Activated CD8-positive, alpha-beta T cell treated with anti-CD3 and anti-CD28 coated beads, Interleukin-2, amount 10 ng/mL, durations not matched to agents 7 days and 5 days (primary cell): Measurements from ENCODE around the gene OR2AG2. TPM values are rescaled to one million over a fixed set of nuclear protein-coding genes. Genes with fewer than 3 reads are reported as not detected.
"Not testable (repeated sequence)": the region's sequence is repeated elsewhere in the genome, so short reads cannot be mapped to it uniquely, and the experiment has no call there.

Experiments
- ATAC-seq: fragments of 150-1000 bp; cut with Tn5 transposase; one replicate; pipeline ENCODE4 v1.10.0; 2021; ENCODE audit warnings: moderate library complexity
- CTCF ChIA-PET: fragments of 350-600 bp; sonication (Branson Sonifier 250); formaldehyde crosslinking; loops from one replicate; lab custom pipeline; 2021; ENCODE audit warnings: antibody characterized with exemption; lab: Charles Lee
- POLR2A ChIA-PET: fragments of 350-600 bp; sonication (Branson Sonifier 250); formaldehyde crosslinking; loops from one replicate; lab custom pipeline; 2021; ENCODE audit warnings: antibody characterized with exemption; lab: Charles Lee
- DNase-seq: peaks from one replicate; pipeline ENCODE4 v3.0.0-alpha.2; 2020
- H3K27ac Mint-ChIP-seq: one replicate; pipeline ENCODE4 v1.8.0; 2021; ENCODE audit warnings: mild to moderate bottlenecking, mixed read lengths
- H3K27me3 Mint-ChIP-seq: one replicate; pipeline ENCODE4 v1.8.0; 2021; ENCODE audit warnings: low read depth, mixed read lengths
- H3K36me3 Mint-ChIP-seq: one replicate; pipeline ENCODE4 v1.8.0; 2021; ENCODE audit warnings: low read depth, mixed read lengths
- H3K4me1 Mint-ChIP-seq: one replicate; pipeline ENCODE4 v1.8.0; 2021; ENCODE audit warnings: low read depth, mixed read lengths
- H3K4me3 Mint-ChIP-seq: one replicate; pipeline ENCODE4 v1.8.0; 2021; ENCODE audit warnings: mild to moderate bottlenecking, mixed read lengths
- H3K9me3 Mint-ChIP-seq: one replicate; pipeline ENCODE4 v1.8.0; 2022; ENCODE audit warnings: mixed read lengths; ENCODE audit not compliant: insufficient read depth
- total RNA-seq, 2 experiments: library from RNA; stranded (reverse); gene quantifications; one replicate each; pipeline ENCODE4 v1.2.3, GENCODE V29; 2021

Gene OR2AG2
- under 1 TPM; 0.08 to 0.23 TPM for total RNA-seq

- CTCF ChIA-PET = interaction anchor here (1.0 to 1.5 kb wide), 6 partner anchors 16 to 581 kb away, joined by 3 to 5 read pairs (median 3); no protein-coding TSS in a partner anchor
These were observed at the start of gene OR2AG2 for GRCh38 chr11:6771926-6772893. TSS of gene OR2AG2 (minus strand) at chr11:6771976. CDS start at chr11:6768957, 3,019 bp downstream.

GRCh38 chr11:6818967-6819366, 47.2 kb upstream of the OR2AG2 start:
- peaks cover 9% of the 10 kb centered on the region for H3K27me3 Mint-ChIP-seq
- no peaks in the 10 kb centered on the region for H3K36me3 Mint-ChIP-seq
- H3K9me3 Mint-ChIP-seq = no peaks in the 10 kb centered on the region
- H3K27ac Mint-ChIP-seq = no peak overlapping the region
- no peak overlapping the region for H3K4me3 Mint-ChIP-seq
- DNase-seq (no peak), ATAC-seq (no peak)
- ChIA-PET CTCF (no interaction called here), POLR2A (no interaction called here)
- H3K4me1 Mint-ChIP-seq = no peaks in the 10 kb centered on the region

More at GRCh38 chr11:6771926-6772893, at the start of gene OR2AG2:
- no peak within 1 kb of the TSS for H3K27ac Mint-ChIP-seq
- DNase-seq = no peak
- H3K9me3 Mint-ChIP-seq = no peaks in the 10 kb centered on the region
- no peaks in the 10 kb centered on the region for H3K36me3 Mint-ChIP-seq
- no peaks in the 10 kb centered on the region for H3K4me1 Mint-ChIP-seq
- ATAC-seq = no peak
- no peak within 1 kb of the TSS for H3K4me3 Mint-ChIP-seq
- POLR2A ChIA-PET = no interaction called here
- peaks cover 10% of the 10 kb centered on the region for H3K27me3 Mint-ChIP-seq

GRCh38 chr11:6817694-6818093, 45.9 kb upstream of the OR2AG2 start:
- Mint-ChIP-seq H3K4me3 (no peak overlapping the region), H3K9me3 (no peaks in the 10 kb centered on the region), H3K36me3 (no peaks in the 10 kb centered on the region), H3K27ac (no peak overlapping the region), H3K27me3 (peaks cover 13% of the 10 kb centered on the region), H3K4me1 (no peaks in the 10 kb centered on the region)
- DNase-seq (no peak), ATAC-seq (no peak)
- POLR2A ChIA-PET = no interaction called here
- CTCF ChIA-PET = no interaction called here

- no peak overlapping the region for H3K4me3 Mint-ChIP-seq
- CTCF ChIA-PET = interaction anchor here (1.8 kb wide), 1 partner anchor 19 kb away, joined by 7 read pairs; no protein-coding TSS in a partner anchor
- POLR2A ChIA-PET = no interaction called here
- H3K4me1 Mint-ChIP-seq = no peaks in the 10 kb centered on the region
- H3K9me3 Mint-ChIP-seq = no peaks in the 10 kb centered on the region
- H3K27me3 Mint-ChIP-seq = peaks cover 14% of the 10 kb centered on the region
- H3K36me3 Mint-ChIP-seq = no peaks in the 10 kb centered on the region
- H3K27ac Mint-ChIP-seq = no peak overlapping the region
- no peak for ATAC-seq
- DNase-seq = no peak
These were observed 41.9 kb upstream of the OR2AG2 start for GRCh38 chr11:6813656-6814055.

- POLR2A ChIA-PET = interaction anchor here (0.6 kb wide), 1 partner anchor 406 kb away, joined by 3 read pairs; no protein-coding TSS in a partner anchor
- peaks cover 22% of the 10 kb centered on the region for H3K27me3 Mint-ChIP-seq
- H3K36me3 Mint-ChIP-seq = no peaks in the 10 kb centered on the region
- CTCF ChIA-PET = interaction anchor here (0.5 to 1.8 kb wide), 28 partner anchors 9 to 467 kb away, joined by 3 to 12 read pairs (median 4); partner anchors contain the start of genes OR10A2, OR2AG1 and OR2AG2
- H3K4me1 Mint-ChIP-seq = no peaks in the 10 kb centered on the region
- H3K9me3 Mint-ChIP-seq = no peaks in the 10 kb centered on the region
- no peak overlapping the region for H3K27ac Mint-ChIP-seq
- DNase-seq (peak; percentile 47), ATAC-seq (peak; percentile 74)
- no peak overlapping the region for H3K4me3 Mint-ChIP-seq
These were observed 40.7 kb upstream of the OR2AG2 start for GRCh38 chr11:6812390-6813005.

- not testable (repeated sequence) for H3K36me3 Mint-ChIP-seq, H3K9me3 Mint-ChIP-seq
These were observed 29.3 kb upstream of the OR2AG2 start for GRCh38 chr11:6801075-6801474.

GRCh38 chr11:6799402-6799801, 27.6 kb upstream of the OR2AG2 start, which contains the start of gene OR6A2:
TSS of gene OR6A2 (minus strand) at chr11:6799689. CDS start at chr11:6795708, 3,981 bp downstream.
- H3K36me3 Mint-ChIP-seq = no peaks in the 10 kb centered on the region
- ChIA-PET POLR2A (no interaction called here), CTCF (no interaction called here)
- no peaks in the 10 kb centered on the region for H3K4me1 Mint-ChIP-seq
- no peak within 1 kb of the TSS for H3K27ac Mint-ChIP-seq
- DNase-seq = no peak
- H3K4me3 Mint-ChIP-seq = no peak within 1 kb of the TSS
- H3K27me3 Mint-ChIP-seq = peaks cover 8% of the 10 kb centered on the region
- H3K9me3 Mint-ChIP-seq = no peaks in the 10 kb centered on the region
- no peak for ATAC-seq

More at GRCh38 chr11:6801075-6801474, 29.3 kb upstream of the OR2AG2 start:
- H3K27ac Mint-ChIP-seq, ATAC-seq, DNase-seq, POLR2A ChIA-PET, H3K4me3 Mint-ChIP-seq, H3K4me1 Mint-ChIP-seq: not testable (repeated sequence)
- peaks cover 13% of the 10 kb centered on the region for H3K27me3 Mint-ChIP-seq
- CTCF ChIA-PET = interaction anchor here (2.2 kb wide), 1 partner anchor 11 kb away, joined by 9 read pairs; no protein-coding TSS in a partner anchor

GRCh38 chr11:6794639-6795038, 22.9 kb upstream of the OR2AG2 start:
- Mint-ChIP-seq H3K9me3 (no peaks in the 10 kb centered on the region), H3K27me3 (peaks cover 6% of the 10 kb centered on the region), H3K27ac (no peak overlapping the region), H3K36me3 (no peaks in the 10 kb centered on the region), H3K4me1 (no peaks in the 10 kb centered on the region), H3K4me3 (no peak overlapping the region)
- ATAC-seq (no peak), DNase-seq (no peak)
- POLR2A ChIA-PET = no interaction called here
- CTCF ChIA-PET = interaction anchor here (1.5 kb wide), 1 partner anchor 18 kb away, joined by 7 read pairs; no protein-coding TSS in a partner anchor

GRCh38 chr11:6790546-6790945, 18.8 kb upstream of the OR2AG2 start:
- no peak overlapping the region for H3K27ac Mint-ChIP-seq
- ATAC-seq (no peak), DNase-seq (no peak)
- no peak overlapping the region for H3K4me3 Mint-ChIP-seq
- CTCF ChIA-PET = no interaction called here
- H3K36me3 Mint-ChIP-seq = no peaks in the 10 kb centered on the region
- H3K27me3 Mint-ChIP-seq = peaks cover 13% of the 10 kb centered on the region
- H3K9me3 Mint-ChIP-seq = no peaks in the 10 kb centered on the region
- H3K4me1 Mint-ChIP-seq = no peaks in the 10 kb centered on the region
- POLR2A ChIA-PET = no interaction called here

GRCh38 chr11:6782720-6783119, 10.9 kb upstream of the OR2AG2 start, which contains the start of gene OR2AG1:
TSS of gene OR2AG1 (plus strand) at chr11:6783020. CDS start at chr11:6785038, 2,018 bp downstream.
- no peak within 1 kb of the TSS for H3K27ac Mint-ChIP-seq
- ChIA-PET CTCF (interaction anchor here (0.6 kb wide), 1 partner anchor 30 kb away, joined by 3 read pairs; no protein-coding TSS in a partner anchor), POLR2A (no interaction called here)
- no peaks in the 10 kb centered on the region for H3K4me1 Mint-ChIP-seq
- DNase-seq (no peak), ATAC-seq (no peak)
- H3K27me3 Mint-ChIP-seq = peaks cover 18% of the 10 kb centered on the region
- no peaks in the 10 kb centered on the region for H3K9me3 Mint-ChIP-seq
- H3K36me3 Mint-ChIP-seq = no peaks in the 10 kb centered on the region
- no peak within 1 kb of the TSS for H3K4me3 Mint-ChIP-seq

- ChIA-PET CTCF (interaction anchor here (1.1 to 1.7 kb wide), 2 partner anchors 26 to 32 kb away, joined by 3 to 6 read pairs; no protein-coding TSS in a partner anchor), POLR2A (no interaction called here)
- ATAC-seq (no peak), DNase-seq (no peak)
- peaks cover 14% of the 10 kb centered on the region for H3K27me3 Mint-ChIP-seq
- H3K9me3 Mint-ChIP-seq = no peaks in the 10 kb centered on the region
- H3K4me3 Mint-ChIP-seq = no peak overlapping the region
- no peaks in the 10 kb centered on the region for H3K36me3 Mint-ChIP-seq
- no peaks in the 10 kb centered on the region for H3K4me1 Mint-ChIP-seq
- no peak overlapping the region for H3K27ac Mint-ChIP-seq
These were observed 9.1 kb upstream of the OR2AG2 start for GRCh38 chr11:6780829-6781228.
